Measurements from ENCODE around the gene DOK5. TPM values are rescaled to one million over a fixed set of nuclear protein-coding genes. Genes with fewer than 3 reads are reported as not detected.

The DOK5 gene
- total and polyA plus RNA-seq, 2 of the 8 experiments (the other 6 are each of a cell fraction or from before 2014, with no cell fraction given) = 8.9 to 15.0 TPM

DNA sequence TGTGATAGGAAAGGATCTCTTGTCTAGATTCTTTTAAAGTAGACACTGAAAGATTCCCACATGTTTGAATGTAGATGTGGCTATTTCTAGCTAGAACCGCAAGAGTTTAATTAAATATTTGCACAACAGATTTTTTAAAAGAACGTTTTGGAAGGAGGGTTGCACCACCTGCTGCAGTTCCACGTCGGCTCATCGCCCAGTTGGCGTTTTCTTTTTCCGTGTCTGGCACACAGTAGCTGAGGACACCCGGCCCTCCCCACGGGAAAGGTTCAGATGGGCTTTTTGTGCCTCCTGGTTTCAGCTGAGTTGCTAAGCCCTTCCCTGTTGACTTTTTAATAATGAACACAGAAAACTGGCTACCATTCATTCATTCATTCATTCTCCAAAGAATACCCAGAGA, 41.8 kb upstream of the DOK5 start (continued):
- TF ChIP-seq, protein P1, sequence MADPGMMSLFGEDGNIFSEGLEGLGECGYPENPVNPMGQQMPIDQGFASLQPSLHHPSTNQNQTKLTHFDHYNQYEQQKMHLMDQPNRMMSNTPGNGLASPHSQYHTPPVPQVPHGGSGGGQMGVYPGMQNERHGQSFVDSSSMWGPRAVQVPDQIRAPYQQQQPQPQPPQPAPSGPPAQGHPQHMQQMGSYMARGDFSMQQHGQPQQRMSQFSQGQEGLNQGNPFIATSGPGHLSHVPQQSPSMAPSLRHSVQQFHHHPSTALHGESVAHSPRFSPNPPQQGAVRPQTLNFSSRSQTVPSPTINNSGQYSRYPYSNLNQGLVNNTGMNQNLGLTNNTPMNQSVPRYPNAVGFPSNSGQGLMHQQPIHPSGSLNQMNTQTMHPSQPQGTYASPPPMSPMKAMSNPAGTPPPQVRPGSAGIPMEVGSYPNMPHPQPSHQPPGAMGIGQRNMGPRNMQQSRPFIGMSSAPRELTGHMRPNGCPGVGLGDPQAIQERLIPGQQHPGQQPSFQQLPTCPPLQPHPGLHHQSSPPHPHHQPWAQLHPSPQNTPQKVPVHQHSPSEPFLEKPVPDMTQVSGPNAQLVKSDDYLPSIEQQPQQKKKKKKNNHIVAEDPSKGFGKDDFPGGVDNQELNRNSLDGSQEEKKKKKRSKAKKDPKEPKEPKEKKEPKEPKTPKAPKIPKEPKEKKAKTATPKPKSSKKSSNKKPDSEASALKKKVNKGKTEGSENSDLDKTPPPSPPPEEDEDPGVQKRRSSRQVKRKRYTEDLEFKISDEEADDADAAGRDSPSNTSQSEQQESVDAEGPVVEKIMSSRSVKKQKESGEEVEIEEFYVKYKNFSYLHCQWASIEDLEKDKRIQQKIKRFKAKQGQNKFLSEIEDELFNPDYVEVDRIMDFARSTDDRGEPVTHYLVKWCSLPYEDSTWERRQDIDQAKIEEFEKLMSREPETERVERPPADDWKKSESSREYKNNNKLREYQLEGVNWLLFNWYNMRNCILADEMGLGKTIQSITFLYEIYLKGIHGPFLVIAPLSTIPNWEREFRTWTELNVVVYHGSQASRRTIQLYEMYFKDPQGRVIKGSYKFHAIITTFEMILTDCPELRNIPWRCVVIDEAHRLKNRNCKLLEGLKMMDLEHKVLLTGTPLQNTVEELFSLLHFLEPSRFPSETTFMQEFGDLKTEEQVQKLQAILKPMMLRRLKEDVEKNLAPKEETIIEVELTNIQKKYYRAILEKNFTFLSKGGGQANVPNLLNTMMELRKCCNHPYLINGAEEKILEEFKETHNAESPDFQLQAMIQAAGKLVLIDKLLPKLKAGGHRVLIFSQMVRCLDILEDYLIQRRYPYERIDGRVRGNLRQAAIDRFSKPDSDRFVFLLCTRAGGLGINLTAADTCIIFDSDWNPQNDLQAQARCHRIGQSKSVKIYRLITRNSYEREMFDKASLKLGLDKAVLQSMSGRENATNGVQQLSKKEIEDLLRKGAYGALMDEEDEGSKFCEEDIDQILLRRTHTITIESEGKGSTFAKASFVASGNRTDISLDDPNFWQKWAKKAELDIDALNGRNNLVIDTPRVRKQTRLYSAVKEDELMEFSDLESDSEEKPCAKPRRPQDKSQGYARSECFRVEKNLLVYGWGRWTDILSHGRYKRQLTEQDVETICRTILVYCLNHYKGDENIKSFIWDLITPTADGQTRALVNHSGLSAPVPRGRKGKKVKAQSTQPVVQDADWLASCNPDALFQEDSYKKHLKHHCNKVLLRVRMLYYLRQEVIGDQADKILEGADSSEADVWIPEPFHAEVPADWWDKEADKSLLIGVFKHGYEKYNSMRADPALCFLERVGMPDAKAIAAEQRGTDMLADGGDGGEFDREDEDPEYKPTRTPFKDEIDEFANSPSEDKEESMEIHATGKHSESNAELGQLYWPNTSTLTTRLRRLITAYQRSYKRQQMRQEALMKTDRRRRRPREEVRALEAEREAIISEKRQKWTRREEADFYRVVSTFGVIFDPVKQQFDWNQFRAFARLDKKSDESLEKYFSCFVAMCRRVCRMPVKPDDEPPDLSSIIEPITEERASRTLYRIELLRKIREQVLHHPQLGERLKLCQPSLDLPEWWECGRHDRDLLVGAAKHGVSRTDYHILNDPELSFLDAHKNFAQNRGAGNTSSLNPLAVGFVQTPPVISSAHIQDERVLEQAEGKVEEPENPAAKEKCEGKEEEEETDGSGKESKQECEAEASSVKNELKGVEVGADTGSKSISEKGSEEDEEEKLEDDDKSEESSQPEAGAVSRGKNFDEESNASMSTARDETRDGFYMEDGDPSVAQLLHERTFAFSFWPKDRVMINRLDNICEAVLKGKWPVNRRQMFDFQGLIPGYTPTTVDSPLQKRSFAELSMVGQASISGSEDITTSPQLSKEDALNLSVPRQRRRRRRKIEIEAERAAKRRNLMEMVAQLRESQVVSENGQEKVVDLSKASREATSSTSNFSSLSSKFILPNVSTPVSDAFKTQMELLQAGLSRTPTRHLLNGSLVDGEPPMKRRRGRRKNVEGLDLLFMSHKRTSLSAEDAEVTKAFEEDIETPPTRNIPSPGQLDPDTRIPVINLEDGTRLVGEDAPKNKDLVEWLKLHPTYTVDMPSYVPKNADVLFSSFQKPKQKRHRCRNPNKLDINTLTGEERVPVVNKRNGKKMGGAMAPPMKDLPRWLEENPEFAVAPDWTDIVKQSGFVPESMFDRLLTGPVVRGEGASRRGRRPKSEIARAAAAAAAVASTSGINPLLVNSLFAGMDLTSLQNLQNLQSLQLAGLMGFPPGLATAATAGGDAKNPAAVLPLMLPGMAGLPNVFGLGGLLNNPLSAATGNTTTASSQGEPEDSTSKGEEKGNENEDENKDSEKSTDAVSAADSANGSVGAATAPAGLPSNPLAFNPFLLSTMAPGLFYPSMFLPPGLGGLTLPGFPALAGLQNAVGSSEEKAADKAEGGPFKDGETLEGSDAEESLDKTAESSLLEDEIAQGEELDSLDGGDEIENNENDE (IDR thresholded peaks at IDR 0.05; ENCODE audit: insufficient replicate concordance, low read length) = no peak
- no peak for TF ChIP-seq BCL11A (IDR thresholded peaks at IDR 0.05; ENCODE audit: low read depth in 2 of 2, low read length in 2 of 2)
